Effector memory CD4-positive, alpha-beta T cell (primary cell): ENCODE data around the gene ZNF232.
"Not testable (repeated sequence)": the region's sequence is repeated elsewhere in the genome, so short reads cannot be mapped to it uniquely, and the experiment has no call there.

Source experiments
- DNase-seq, 3 donors: peaks; one replicate each; pipeline ENCODE4 v3.0.0-alpha.2; 2020
- H3K27ac ChIP-seq: 2 replicates; pipeline ENCODE4 v1.7.0; 2013; ENCODE audit warnings: mild to moderate bottlenecking, low read length, moderate library complexity; ENCODE audit not compliant: insufficient read depth, poor library complexity, severe bottlenecking
- H3K27me3 ChIP-seq: replicated peaks from 2 replicates; pipeline ENCODE4 v1.7.0; 2013; ENCODE audit warnings: mild to moderate bottlenecking, low read length; ENCODE audit not compliant: insufficient read depth, control insufficient read depth, poor library complexity, severe bottlenecking
- H3K36me3 ChIP-seq: 2 replicates; pipeline ENCODE4 v1.7.0; 2013; ENCODE audit warnings: mild to moderate bottlenecking, low read length, moderate library complexity; ENCODE audit not compliant: control insufficient read depth, insufficient read depth
- H3K4me1 ChIP-seq: 2 replicates; pipeline ENCODE4 v1.7.0; 2013; ENCODE audit warnings: low read length, mild to moderate bottlenecking; ENCODE audit not compliant: control insufficient read depth, insufficient read depth, poor library complexity, severe bottlenecking
- H3K4me3 ChIP-seq: 2 replicates; pipeline ENCODE4 v1.7.0; 2013; ENCODE audit warnings: low read length, low read depth, mild to moderate bottlenecking; ENCODE audit not compliant: insufficient read depth, poor library complexity, severe bottlenecking
- H3K9me3 ChIP-seq: 2 replicates; pipeline ENCODE4 v1.7.0; 2013; ENCODE audit warnings: mild to moderate bottlenecking, low read length, moderate library complexity; ENCODE audit not compliant: control insufficient read depth

Gene ZNF232

DNA sequence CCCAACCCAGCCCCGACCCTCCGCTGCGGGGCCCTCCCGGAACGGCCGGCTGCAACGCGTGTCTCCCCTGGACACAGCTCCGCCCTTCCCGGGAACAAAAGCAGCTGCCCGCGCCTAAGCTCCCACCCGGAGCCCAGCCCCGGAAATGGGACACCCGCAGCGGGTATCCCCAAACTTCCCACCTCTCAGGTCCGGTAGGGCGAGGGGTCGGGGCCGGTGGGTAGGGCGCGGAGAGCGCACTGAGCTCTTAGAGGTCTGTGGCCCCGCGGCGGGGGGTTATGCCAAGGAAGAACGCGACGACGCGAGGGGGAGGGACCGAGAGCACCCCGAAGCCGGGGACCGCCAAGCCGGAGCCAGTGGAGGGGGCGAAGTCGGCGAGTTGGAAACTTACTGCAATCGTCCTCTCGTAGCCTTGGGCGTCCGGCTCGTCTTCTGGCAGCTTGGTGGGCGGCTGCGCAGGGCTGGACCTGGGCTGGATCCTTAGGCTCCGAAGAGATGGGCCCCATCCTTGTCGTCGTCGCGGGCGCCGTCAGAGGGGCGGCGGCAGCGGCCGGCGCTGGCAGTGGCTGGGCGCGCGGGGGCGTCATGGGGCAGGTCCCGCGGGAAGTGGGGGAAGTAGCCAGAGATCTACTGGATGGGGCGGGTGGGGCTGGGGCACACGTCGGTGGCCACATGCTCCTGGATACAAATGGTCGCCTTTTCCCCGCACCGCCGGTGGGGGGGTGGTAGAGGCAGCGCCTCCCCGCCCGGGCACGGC, 11.1 kb upstream of the ZNF232 start:
- Histone ChIP-seq H3K27ac (no peak overlapping the region), H3K27me3 (no peaks in the 10 kb centered on the region), H3K4me1 (peaks cover 4% of the 10 kb centered on the region), H3K4me3 (peak overlapping the region; percentile 17), H3K36me3 (no peaks in the 10 kb centered on the region), H3K9me3 (no peaks in the 10 kb centered on the region)
- no peak for DNase-seq

- not testable (repeated sequence) for H3K4me3 ChIP-seq
Measured at GRCh38 chr17:5122056-5122455, 10.4 kb upstream of the ZNF232 start.

DNA sequence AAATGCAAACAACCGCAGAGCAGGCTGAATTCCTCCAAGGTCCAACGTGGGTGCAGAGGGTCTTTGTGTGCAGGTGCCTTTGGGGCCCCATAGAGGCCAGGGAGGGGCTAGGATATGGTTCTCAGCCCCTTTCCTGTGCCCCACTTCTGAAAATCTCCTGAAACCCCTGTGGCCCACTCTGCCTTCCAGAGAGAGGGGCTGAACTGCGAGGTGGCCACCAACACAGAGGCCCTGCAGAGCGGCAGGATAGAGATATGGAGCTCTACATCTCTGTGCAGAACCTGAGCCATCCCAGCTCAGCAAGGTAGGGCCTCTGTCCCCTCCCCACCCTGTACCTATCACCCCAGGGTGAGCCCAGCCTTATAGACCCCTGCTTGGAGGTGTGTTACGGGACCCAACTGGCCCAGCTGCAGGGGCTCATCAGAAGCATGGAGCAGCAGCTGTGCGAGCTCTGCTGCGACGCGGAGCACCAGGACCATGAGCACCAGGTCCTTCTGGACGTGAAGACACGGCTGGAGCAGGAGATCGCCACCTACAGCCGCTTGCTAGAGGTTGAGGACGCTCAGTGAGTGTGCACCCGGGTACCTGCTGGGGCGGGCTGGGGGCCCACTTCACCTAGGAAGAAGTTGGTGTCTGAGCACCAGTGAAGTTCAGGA, 9.6 kb upstream of the ZNF232 start:
- no peaks in the 10 kb centered on the region for H3K27me3 ChIP-seq

More at GRCh38 chr17:5122056-5122455, 10.4 kb upstream of the ZNF232 start:
- not testable (repeated sequence) for H3K9me3 ChIP-seq, H3K27me3 ChIP-seq, H3K4me1 ChIP-seq, DNase-seq, H3K27ac ChIP-seq, H3K36me3 ChIP-seq

GRCh38 chr17:5120436-5121185, 8.9 kb upstream of the ZNF232 start:
- not testable (repeated sequence) for H3K4me3 ChIP-seq, H3K36me3 ChIP-seq, H3K27ac ChIP-seq, H3K9me3 ChIP-seq, H3K4me1 ChIP-seq, DNase-seq, H3K27me3 ChIP-seq

More for the DNA sequence above, 9.6 kb upstream of the ZNF232 start:
- no peak overlapping the region for H3K27ac ChIP-seq
- H3K9me3 ChIP-seq: no peaks in the 10 kb centered on the region
- no peak overlapping the region for H3K4me3 ChIP-seq
- peaks cover 4% of the 10 kb centered on the region for H3K4me1 ChIP-seq
- H3K36me3 ChIP-seq: no peaks in the 10 kb centered on the region
- no peak for DNase-seq

DNA sequence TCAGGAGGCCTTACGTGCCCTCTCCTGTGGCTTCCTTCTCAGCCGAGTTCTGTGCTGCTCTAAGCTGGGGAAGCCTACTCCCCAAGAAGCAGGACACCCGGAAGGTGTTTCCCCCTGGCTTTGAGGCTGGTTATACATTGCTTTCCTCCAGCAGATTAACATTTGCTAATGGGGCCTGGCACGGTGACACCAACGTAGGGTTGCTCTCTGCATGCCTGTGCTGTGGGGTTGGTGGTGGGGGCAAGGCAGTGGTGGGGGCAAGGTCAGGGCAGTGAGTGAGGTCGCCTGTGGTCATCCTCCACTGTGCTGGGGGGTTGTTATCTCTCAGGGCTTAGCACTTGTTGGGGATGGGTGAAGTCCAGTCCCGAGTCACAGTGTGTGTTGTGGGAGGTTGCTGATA, 8.4 kb upstream of the ZNF232 start:
- no peak overlapping the region for H3K27ac ChIP-seq
- no peaks in the 10 kb centered on the region for H3K36me3 ChIP-seq
- no peak for DNase-seq
- no peak overlapping the region for H3K4me3 ChIP-seq
- H3K4me1 ChIP-seq: peaks cover 4% of the 10 kb centered on the region
- no peaks in the 10 kb centered on the region for H3K27me3 ChIP-seq
- no peaks in the 10 kb centered on the region for H3K9me3 ChIP-seq

DNA sequence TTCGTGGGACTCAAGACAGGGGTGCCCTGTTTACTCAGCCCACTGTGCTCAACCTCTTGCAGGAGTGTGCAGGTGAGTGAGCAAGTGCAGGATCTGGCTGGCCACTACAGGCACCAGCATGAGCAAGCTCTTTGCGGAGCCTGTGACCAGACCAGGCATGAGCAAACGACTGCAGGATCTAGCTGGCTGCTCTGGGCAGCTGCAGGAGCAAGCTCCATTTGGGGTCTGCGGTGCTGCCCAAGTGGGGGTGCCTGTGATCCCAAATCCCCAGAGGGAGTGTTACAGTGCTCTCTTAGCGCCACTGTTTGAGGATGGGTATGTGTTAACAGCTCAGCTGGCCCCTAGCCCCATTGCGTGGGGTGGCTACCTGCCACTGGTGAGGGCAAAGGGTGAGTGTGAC, 6.5 kb upstream of the ZNF232 start:
- Histone ChIP-seq H3K36me3 (no peaks in the 10 kb centered on the region), H3K4me3 (no peak overlapping the region), H3K4me1 (peaks cover 4% of the 10 kb centered on the region), H3K9me3 (no peaks in the 10 kb centered on the region), H3K27me3 (no peaks in the 10 kb centered on the region), H3K27ac (no peak overlapping the region)
- DNase-seq: no peak

GRCh38 chr17:5115673-5116651, 4.3 kb upstream of the ZNF232 start, which contains the start of gene USP6:
Gene USP6 (plus strand): TSS chr17:5116032. CDS start chr17:5130368, 14,336 bp downstream.
- H3K27ac ChIP-seq: no peak within 1 kb of the TSS
- H3K36me3 ChIP-seq: no peaks in the 10 kb centered on the region
- no peak within 1 kb of the TSS for H3K4me3 ChIP-seq
- no peak for DNase-seq
- no peaks in the 10 kb centered on the region for H3K27me3 ChIP-seq
- H3K4me1 ChIP-seq: peaks cover 5% of the 10 kb centered on the region
- no peaks in the 10 kb centered on the region for H3K9me3 ChIP-seq

- Histone ChIP-seq H3K4me3 (peak overlapping the region; percentile 96), H3K9me3 (no peaks in the 10 kb centered on the region), H3K27me3 (no peaks in the 10 kb centered on the region), H3K27ac (no peak overlapping the region), H3K4me1 (peaks cover 10% of the 10 kb centered on the region), H3K36me3 (peaks cover 10% of the 10 kb centered on the region)
- DNase-seq: no peak
Measured at GRCh38 chr17:5110816-5111215, 862 bp downstream of the ZNF232 start.

GRCh38 chr17:5100832-5101231, 10.8 kb downstream of the ZNF232 start:
- no peak overlapping the region for H3K4me3 ChIP-seq

More at GRCh38 chr17:5100832-5101231, 10.8 kb downstream of the ZNF232 start:
- DNase-seq: no peak
- peaks cover 5% of the 10 kb centered on the region for H3K27me3 ChIP-seq
- no peaks in the 10 kb centered on the region for H3K4me1 ChIP-seq
- no peak overlapping the region for H3K27ac ChIP-seq
- no peaks in the 10 kb centered on the region for H3K36me3 ChIP-seq
- H3K9me3 ChIP-seq: peaks cover 17% of the 10 kb centered on the region
